GM12872 (cell line): ENCODE measurements around the gene ZBTB40.

ENCODE experiments used
- TF ChIP-seq, protein P1 (sequence below): IDR thresholded peaks from 3 replicates; pipeline ENCODE4 v1.5.1; 2011; ENCODE audit warnings: low read depth, mild to moderate bottlenecking, low read length, moderate library complexity; ENCODE audit not compliant: insufficient read depth

Gene ZBTB40

GRCh38 chr1:22550021-22550420 lies 98.4 kb downstream of the ZBTB40 start:
- TF ChIP-seq, protein P1, sequence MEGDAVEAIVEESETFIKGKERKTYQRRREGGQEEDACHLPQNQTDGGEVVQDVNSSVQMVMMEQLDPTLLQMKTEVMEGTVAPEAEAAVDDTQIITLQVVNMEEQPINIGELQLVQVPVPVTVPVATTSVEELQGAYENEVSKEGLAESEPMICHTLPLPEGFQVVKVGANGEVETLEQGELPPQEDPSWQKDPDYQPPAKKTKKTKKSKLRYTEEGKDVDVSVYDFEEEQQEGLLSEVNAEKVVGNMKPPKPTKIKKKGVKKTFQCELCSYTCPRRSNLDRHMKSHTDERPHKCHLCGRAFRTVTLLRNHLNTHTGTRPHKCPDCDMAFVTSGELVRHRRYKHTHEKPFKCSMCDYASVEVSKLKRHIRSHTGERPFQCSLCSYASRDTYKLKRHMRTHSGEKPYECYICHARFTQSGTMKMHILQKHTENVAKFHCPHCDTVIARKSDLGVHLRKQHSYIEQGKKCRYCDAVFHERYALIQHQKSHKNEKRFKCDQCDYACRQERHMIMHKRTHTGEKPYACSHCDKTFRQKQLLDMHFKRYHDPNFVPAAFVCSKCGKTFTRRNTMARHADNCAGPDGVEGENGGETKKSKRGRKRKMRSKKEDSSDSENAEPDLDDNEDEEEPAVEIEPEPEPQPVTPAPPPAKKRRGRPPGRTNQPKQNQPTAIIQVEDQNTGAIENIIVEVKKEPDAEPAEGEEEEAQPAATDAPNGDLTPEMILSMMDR, result no peak

DNA sequence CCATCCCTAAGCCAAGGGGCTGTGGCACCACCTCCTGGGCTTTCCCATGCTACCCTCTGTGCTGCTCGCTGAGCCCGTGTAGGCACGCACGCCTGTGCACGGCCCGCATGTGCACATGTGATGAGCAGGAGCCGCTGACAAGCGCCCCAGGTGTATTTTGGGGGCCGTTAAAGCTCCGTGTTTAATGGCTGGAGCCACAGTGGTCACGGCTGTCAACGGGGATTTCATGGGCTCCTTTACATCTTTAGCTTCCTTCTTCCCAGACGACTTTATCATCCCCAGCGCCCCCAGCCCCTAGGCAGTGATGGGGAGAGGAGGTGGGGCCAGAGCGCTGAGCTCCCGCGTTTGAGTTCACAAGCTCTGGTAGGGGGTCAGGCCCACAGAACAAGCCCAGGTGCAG lies 99.9 kb downstream of the ZBTB40 start:
- TF ChIP-seq, protein P1, result no peak

DNA sequence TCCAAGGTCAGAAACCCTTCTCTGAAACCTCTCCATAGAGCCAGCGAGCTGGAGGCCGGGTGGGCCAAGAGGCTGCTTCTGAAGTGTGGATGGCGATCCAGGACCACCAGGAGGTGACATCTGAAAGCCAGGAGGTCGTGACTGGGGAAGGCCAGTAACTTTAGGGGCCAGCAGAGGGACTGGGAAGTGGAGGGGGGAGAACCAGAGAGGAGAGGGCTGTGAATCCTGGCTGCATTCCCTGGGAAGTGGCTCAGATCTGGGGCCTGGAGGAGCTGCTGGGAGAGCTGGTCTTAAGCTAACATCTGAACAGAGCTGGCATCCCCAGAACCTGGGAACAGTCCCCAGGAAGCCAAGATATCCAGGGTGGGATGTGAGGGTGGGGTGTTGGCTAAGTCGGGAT lies 100.4 kb downstream of the ZBTB40 start:
- TF ChIP-seq, protein P1, result no peak

DNA sequence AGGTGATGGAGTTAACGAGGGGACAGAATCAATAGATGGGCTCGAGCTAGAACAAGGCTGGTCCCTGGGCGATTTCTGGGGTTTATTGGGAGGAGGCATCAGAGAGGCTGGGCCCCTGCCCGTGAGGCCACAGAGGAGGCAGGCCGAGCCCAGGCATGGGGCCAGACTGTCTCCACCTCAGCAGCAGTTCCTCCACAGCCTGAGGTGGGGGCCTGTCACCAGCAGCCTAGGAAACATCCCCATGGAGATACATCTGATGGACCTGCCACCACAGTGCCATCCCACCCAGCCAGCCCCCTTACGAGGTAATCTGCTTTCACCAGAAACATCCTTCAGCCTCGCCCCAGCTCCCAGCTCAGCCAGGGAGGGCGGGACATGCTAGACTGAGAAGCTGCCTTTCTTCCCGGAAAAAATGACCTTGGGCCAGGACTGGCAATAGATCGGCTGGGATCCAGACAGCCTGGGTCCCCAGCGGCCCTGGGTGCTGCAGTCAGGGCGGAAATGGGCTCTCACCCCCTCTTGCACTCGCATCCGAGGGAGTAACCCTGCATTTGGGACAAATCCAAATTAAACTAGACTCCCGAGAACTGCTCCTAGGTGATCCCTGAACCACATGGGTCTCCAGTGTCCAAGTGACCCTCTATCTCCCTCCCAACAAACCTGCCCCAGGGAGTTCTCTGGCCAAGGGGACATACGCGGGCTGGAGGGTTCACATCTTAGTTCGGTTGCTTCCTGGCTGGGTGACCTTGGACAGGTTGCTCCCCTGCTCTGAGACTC lies 101.6 kb downstream of the ZBTB40 start:
- TF ChIP-seq, protein P1, result no peak

DNA sequence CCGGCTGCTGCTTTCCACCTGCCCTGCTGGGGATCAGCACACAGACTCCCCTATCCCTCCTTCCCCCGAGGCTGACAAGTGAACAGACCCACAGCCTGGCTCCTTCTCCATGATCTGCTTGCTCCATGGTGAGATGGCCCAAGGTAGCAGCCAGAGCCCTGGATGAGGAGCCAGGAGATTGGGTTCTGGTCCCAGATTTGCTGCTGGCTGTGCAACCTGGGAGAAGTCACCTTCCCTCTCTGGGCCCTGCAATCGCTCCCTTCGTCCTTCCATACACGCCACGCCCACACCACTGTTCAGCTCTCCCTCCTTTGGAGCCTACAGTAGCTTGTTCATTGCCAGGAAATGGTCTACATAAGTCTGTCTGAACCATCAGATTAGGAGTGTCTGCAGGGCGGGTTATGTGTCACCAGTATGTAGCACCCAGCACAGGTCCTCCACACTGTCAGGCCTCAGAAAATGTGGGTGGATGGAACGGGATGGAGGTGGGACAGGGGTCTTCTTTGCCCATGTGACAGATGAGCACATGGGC lies 102.4 kb downstream of the ZBTB40 start:
- TF ChIP-seq, protein P1, result no peak

- TF ChIP-seq, protein P1, result no peak
Observed at GRCh38 chr1:22555371-22555656, 103.7 kb downstream of the ZBTB40 start.

- TF ChIP-seq, protein P1, result no peak
Observed at GRCh38 chr1:22556391-22557104, 104.9 kb downstream of the ZBTB40 start.
